GM12878 (cell line): Measurements from ENCODE around the gene FAM163A.

Experiments
- CREB1 ChIP-seq: IDR thresholded peaks from 2 replicates; pipeline ENCODE4 v1.6.1; 2012; ENCODE audit warnings: low read depth, mild to moderate bottlenecking, inconsistent platforms
- CTCF ChIP-seq, 3 experiments: IDR thresholded peaks in 2 of 3; conservative IDR thresholded peaks in 1 of 3; 2 replicates each; pipeline ENCODE4 v1.5.1; 2011; ENCODE audit warnings: low read depth in 3 of 3, low read length in 3 of 3, mild to moderate bottlenecking in 3 of 3, control low read depth in 2 of 3, moderate library complexity in 2 of 3, inconsistent platforms in 1 of 3, mixed read lengths in 1 of 3; ENCODE audit not compliant: control insufficient read depth in 2 of 3, insufficient read depth in 1 of 3; ENCODE audit errors: extremely low read depth in 1 of 3
- EGR1 ChIP-seq, 2 experiments: IDR thresholded peaks; 1 replicate in 1 of 2; 2 replicates in 1 of 2; pipeline ENCODE4 v1.6.1; 2011 to 2012; ENCODE audit warnings: low read depth in 2 of 2, low read length in 2 of 2, borderline replicate concordance in 1 of 2, mild to moderate bottlenecking in 1 of 2, moderate library complexity in 1 of 2
- EZH2 ChIP-seq: IDR thresholded peaks from 2 replicates; pipeline ENCODE4 v1.6.1; 2012; ENCODE audit warnings: low read depth, mild to moderate bottlenecking, control low read depth, inconsistent platforms, low read length, borderline replicate concordance; ENCODE audit not compliant: control insufficient read depth
- POLR2A ChIP-seq: IDR thresholded peaks from 2 replicates; pipeline ENCODE4 v1.6.1; 2011; ENCODE audit warnings: low read depth, mild to moderate bottlenecking, low read length
- POLR2AphosphoS5 ChIP-seq: IDR thresholded peaks from 2 replicates; pipeline ENCODE4 v1.6.1; 2011; ENCODE audit warnings: mild to moderate bottlenecking, low read length, inconsistent platforms
- RFX5 ChIP-seq: IDR thresholded peaks from 2 replicates; pipeline ENCODE4 v1.6.1; 2011; ENCODE audit warnings: low read depth, low read length, improper control_type of control experiment
- RUNX3 ChIP-seq: IDR thresholded peaks from 2 replicates; pipeline ENCODE4 v1.6.1; 2012; ENCODE audit warnings: low read length, inconsistent platforms
- STAT3 ChIP-seq: IDR thresholded peaks from 2 replicates; pipeline ENCODE4 v1.6.1; 2011; ENCODE audit warnings: low read depth, low read length, improper control_type of control experiment

DNA sequence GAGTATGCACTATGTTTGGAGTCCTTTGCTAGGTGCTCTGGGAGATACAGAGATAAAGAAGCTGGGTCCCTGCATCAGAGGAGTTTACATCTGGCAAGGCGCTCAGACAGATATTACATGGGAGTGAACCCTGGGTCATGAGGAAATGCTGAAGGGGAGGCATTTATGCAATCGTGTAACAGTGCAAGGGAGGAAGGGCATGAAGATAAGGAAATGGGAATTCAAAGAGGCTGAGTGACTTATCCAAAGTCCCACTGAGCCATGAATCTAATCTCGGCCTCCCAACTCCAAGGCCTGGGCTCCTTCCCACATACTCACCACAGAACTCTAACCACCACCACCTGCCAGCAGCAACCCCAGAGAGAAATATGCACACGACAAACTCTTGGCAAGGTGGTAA lies 51.6 kb downstream of the FAM163A start:
- no peak for TF ChIP-seq RFX5
- no peak for TF ChIP-seq CREB1
- TF ChIP-seq POLR2A: no peak
- no peak for TF ChIP-seq RUNX3
- no peak for TF ChIP-seq EGR1 (IDR thresholded peaks at IDR 0.05; ENCODE audit: borderline replicate concordance in 1 of 2, low read depth in 2 of 2, low read length in 2 of 2)
- no peak for TF ChIP-seq CTCF (IDR thresholded peaks at IDR 0.05 in 2 of 3, conservative IDR thresholded peaks at IDR 0.05 in 1 of 3; ENCODE audit: control insufficient read depth in 2 of 3, extremely low read depth in 1 of 3, insufficient read depth in 1 of 3, low read depth in 3 of 3, low read length in 3 of 3)
- no peak for TF ChIP-seq POLR2AphosphoS5
- no peak for TF ChIP-seq EZH2
- no peak for TF ChIP-seq STAT3
